NCI-H226 (cell line): ENCODE data around the gene GSE1.

Experiments used
- DNase-seq: peaks from one replicate; pipeline ENCODE4 v3.0.0-alpha.2; 2015

GSE1 gene

DNA sequence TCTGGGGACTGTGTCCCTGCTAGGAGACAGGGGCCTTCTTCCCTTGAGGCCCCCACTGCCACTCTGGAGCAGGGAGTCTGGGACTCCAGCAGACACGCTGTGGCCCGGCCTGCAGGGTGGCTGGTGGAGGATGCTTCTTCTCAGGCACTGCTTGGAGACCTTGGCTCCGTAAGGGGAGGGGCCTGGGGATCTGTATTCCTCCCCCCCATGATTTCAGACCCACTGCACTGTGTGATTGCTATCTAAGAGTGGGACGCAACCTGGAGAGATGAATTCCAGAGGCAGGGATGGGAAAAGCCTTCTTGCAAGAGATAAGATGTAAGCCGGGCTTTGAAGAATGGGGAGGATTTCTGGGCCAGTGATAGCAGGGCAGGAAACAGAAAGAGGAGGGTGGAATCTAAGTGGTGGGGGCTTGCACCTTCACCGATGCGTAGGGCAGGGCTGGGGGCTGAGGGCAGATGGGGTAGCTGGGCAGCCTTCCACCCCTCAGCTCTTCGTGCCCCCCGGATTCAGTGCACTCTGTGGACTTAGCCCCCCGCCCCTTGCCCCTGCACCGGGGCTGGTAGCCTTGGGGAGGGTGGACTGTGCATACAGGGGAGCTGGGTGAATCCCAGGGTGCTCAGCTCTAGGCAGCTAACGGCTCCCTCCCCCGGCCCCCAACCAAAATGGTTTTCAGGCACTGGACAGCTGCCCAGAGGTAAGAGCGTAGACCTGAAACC is 5.2 kb upstream of the GSE1 start:
- peak; percentile 25 for DNase-seq

DNA sequence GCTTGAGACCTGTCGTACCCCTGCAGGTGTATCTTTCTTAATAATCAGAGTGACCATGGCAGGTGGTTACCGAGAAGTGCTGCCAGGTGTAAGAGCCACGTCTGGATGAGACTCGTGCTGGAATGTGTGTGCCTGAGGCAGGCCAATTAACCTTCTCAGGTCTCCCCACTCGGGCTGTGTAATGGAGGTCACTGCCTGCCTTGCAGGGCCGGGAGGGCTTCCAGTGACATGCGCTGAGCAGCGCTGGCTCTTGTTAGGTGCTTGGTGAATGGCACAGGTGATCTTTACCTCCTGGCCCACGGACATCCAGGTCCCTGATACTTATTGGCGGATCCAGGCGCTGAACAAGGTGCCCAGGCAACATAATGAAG is 4.6 kb upstream of the GSE1 start:
- DNase-seq, result no peak

DNA sequence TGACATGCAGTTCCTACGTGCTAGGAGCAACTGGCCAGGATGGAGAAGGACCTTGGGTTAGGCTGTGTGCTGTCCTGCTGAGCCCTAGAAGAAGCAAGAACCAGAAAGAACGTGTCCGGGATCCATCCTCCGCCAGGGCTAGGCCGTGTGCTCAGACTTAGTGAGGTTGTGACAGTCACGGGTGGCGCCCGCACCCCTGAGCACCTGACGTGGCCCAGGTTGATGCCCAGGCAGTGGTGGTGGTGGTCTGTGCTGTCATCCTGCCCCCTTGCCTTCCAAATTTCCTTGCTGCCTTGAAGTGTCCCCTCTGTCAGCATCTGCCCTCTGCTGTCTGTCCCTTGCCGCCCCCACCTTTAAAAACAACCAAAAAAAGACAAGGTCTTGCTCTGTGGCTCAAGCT is 4.2 kb upstream of the GSE1 start:
- DNase-seq, result no peak

DNA sequence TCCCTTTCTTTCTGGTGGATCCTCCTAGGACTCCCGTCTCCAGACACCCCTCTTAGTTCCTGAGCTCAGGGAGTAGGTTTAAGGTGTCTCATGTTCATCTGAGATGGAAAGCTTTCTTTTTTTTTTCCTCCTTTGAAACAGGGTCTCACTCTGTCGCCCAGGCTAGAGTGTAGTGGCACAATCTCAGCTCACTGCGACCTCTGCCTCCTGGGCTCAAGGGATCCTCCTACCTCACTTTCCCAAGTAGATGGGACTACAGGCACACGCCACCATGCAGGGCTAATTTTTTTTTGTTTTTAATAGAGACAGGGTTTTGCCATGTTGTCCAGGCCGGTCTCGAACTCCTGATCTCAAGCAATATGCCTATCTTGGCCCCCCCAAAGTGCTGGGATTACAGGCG is 3.6 kb upstream of the GSE1 start:
- DNase-seq, result no peak

DNA sequence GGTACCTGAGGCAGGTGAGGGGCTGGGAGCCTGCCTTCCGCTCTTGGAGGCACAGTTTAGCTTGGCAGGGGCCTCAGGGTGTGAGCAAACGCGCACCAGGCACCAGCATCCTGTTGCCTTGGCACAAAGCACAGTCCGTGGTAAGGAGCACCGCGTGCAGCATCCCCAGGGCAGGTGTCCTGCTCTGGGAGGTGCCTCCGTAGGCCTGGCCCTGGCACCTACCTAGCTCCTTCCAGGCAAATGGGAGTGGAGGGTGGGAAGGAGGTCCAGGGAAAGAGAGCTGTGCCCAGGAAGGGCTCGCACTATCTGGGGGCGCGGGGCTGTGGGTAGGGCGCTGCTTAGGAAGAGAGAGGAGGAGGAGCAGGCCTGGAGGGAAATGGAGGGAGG is 3.1 kb upstream of the GSE1 start:
- no peak for DNase-seq

DNA sequence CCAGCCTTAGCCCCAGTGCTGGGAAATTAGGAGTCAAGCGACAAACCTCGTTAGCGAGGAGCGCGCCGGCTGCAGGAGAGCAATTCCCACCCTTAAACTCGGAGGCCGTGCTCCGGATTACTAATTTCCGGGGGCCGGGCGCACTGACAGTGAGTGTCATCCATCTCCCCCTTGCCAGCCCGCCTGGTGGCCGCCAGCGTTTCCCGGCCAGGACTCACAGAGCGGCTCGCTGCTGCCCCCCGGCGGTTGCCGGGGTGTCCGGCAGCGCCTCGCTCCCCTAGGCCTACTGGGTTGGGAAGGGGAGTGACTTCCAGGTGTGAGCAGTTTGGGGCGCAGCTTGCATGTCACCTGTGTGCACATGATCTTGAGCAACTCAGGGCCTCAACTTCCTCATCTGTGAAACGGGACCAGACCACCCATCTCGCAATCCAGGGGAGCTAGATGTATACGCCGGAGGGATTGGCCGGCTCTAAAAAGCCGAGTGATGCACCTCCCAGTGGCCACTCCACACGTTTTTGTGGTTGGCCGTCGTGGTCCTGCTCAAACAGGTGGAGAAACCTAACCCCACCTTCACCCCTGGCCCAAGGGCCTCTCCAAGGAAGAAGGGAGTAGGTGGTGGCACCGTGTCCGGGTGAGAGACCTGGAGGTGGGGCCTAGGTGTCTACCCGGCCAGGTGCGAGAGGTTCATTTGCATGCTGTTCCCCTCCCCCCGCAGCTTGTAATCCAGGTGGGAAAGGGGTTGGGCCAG is 2.5 kb upstream of the GSE1 start:
- DNase-seq, result peak; percentile 81

DNA sequence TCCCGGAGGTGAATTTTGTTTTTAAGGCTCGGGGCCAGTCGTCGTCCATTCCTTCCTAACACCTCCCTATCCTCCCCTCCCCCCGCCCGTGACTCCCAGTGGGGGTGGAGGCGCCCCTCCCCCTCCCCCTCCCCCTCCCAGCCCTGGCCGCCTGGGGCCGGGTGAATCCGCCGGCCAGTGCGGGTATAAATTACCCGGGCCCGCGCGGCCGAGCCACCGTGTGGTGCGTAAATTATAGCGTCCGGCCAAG is 2.0 kb upstream of the GSE1 start:
- DNase-seq, result no peak

DNA sequence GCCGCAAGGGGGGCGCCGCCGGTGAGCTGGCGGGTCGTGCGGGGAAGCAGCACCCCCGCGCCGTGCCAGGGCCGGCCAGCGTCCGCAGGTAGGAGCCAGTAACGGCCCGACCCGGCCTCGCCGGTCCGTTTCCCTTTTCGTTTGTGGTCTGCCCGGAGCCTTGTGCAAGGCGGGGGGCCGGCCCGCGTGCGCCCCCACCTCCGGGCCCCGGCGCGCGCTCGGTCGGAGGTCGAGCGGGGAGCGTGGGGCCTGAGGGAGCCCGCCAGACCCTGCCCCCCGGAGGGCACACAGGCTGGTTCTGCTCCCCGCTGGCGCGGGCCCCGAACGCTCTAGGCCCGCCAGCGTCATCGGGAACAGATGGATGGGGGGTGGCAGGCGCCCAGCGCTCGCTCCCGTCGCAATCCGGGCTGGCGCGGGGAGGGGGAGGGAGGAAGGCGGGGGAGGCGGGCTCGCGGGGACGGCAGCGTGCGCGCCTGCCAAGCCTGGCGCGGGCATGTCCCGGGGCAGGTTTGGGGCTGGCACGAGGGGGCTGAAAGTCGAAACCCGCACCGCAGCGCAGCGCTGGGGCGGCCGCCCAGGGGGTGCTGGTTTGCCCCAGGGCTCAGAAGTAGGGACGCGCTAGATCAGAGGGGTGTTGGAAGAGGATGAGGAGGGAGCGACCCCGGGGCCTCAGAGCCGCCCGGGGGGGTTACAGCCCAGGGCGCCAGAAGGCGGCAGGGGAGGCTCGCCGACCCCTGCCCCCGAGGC is 1.5 kb upstream of the GSE1 start:
- DNase-seq, result peak; percentile 84

DNA sequence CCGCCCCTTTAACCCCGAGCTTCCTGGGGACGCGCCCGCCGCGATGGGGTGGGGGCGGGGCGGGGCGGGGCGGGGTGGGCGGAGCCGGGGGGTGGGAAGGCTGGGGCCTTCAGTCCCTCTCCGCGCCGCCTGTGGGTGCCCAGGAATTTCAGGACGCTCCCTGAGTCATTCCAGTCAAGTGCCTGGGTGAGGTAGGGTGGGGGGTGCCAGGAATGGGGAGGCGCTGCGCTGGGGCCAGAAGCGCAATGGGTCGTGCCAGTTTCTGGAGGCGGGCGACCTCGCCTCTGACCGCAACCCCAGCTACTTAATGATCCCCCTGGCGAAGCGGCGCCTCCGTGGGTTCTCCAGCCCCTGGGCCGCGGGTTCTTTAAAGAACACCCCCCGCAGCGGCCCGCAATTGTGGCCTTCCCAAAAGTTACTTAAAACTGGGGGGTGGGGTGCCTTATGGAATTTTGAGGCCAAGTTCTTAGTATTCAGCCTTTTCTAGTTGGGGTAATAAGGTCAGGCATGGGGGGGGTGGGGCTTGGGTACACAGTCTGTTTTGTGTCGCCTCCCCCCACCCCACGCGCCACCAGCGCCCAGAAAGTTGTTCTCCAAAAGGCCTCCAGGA is 826 bp upstream of the GSE1 start:
- DNase-seq, result peak; percentile 96

DNA sequence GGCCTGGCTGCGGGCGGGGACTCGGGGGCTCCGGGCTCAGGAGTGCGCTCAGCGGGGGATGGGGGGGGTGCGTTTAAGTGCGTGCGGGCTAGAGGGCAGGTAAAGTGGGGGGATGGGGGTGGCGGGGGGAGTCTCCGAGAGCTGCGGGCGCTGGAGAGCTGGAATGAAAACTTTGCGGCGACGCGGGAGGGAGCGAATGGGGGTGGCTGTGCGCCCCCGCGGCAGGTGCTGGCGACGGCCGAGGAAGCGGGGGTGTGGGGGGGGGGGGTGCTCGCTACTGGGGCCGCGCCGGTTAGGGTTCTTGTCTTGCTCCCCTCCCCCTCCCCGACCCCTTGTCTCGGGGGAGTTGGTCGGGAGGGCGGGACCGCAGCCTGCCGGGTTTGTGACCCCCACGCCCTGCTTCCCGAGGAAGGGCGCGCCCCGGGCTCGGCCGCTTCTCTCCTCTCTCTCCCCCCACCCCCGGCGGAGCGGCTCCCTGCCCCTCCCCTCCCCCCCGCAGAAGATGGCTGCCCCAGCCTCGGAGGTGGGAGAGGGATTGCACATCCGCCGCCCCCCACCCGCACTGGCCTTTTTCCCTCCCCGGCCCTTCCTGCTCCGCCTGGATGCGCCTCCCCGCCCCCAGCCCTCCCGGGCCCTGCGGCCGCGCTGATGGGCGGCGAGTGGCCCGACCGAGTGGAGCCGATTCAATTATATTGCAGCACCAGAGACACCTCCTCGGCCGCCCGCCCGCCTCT is 649 bp downstream of the GSE1 start:
- peak; percentile 55 for DNase-seq

DNA sequence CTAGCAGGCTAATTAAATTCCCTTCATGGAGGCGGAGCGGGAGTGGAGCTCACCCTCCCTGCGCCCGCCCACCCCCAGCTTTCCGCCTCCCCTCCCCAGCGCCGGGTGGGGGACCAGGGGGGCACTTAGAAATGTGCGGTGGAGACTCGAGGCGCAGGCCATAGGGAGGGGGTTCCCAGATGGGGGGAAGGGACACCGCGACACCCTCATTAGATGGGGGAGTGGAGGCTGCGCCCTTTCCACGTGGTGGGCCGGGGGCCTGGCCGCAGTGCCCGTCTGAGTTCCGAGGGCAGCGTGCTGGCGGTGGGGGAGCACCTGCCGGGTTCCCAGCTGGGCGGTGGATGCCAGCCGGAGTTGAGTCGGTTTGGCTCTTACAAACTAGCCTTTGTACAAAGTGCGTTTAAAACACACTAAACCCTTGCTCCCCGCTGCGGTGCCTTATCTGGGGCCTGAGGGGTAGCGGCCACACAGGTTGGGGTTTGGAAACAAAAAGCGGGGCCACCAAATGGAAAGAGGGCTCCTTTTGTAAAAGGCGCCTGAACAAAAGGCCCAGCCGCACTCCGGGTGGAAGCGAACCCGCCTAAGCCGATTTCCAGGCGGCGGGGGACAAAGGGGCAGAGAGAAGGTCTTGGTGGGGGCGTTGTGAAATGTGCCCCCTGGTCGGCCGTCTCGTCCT is 1.4 kb downstream of the GSE1 start:
- no peak for DNase-seq

DNA sequence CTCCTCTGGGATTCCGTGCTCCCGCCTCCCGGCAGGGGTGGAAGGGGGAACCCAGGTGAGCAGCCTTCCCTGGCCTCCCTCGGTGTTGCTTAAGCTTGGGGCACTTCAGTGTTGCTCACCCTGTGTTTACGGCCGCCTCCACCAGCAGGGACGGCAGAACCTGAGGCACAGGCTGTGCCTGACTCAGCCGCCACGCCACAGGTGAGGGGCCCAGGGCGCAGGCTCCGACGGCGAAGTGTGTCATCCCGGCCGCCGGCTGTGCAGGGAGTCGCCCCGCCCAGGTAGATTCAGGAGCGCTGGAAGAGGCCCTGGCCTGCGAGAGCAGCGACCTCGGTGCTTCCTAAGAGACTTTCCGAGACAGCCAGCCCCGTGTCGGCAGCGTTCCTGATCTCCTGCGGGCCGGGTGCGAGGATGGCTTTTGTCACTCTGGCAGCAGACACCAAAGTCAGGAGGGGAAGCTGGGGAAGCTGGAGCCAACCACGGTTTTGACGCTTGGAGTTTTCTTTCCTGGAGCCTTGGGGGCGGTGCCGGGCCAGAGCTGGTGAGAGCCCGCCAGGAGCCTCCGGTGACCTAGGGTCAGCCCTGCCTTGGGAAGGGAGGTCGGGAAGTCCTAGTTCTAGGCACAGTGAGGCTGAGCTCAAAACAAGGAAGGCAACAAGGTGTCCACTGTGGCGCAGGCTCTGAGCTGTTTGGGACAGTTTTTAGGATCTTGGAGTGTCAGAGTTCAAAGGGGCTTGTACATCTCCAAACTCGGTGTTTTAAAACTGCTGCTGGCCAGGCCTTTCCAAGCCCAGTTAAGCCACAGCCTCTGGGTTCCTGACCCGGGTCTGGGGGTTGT is 2.1 kb downstream of the GSE1 start:
- DNase-seq, result peak; percentile 28

DNA sequence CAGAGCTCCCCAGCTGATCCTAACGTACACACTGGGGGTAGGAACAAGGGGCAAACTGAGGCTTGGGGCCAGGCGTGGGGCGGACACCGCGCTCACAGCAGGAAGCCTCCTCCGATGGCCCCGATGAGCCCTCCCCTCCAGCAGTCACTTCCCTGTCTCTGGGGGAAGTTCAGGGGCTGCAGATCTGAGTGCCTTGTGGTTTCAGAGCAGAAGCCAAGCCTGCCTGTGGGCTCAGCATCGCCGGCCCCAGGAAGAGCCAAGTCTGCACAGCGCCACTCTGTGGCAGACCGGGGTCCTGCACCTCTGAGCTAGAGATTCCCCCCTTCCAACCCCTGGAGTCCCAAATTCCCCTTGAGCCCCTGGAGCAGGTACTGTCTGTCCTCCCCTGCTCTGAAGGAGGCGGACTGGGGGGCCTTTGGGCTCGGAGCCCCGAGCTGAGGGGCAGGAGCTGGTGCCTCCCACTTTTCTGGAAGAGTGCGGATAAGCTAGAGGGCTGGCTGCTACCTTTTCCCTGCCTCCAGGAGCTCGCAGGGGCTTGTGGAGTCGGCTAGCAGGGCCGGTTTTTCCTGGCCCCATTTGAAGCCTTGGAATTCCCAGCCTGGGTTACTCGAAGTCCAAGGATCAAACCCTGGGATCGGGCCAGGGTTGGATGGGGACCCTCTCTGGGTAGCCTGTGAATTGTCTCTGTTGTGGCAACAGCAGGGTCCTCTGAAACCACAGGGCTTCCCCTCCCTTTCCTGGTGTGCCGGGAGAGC is 2.9 kb downstream of the GSE1 start:
- DNase-seq, result peak; percentile 61

DNA sequence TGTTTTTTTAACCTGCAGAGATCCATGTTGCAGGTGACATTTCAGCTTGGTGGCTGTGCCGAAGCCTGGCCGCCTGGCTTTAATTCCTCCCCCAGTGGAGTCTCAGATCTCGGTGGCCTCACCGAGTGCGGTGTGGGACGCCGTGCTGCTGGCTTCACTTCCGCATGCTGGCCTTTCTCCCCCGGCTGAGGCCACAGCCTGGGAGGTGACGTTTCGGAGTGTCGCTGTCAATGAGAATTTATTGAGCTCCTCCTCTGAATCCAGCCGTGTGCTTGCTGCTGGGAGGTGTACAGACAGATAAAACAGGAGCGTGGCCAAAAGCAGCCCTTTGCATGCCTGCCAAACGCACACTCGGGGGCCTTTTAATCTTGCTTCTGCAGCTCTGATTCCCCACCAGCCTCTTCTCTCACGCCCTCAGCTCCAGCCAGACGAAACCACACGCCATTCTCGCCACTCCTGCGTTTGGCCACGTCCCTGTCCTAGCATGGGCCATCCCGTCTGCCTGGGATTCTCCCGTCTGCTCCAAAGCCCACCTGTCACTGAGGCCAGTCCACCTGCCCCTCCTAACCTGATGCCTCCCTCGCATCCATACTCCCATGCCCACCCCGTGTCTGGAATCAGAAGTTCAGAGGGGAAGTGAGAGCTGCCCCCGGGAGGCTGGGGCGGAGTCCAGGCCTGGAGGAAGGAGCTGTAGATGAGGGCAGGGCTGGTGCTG is 3.6 kb downstream of the GSE1 start:
- no peak for DNase-seq

DNA sequence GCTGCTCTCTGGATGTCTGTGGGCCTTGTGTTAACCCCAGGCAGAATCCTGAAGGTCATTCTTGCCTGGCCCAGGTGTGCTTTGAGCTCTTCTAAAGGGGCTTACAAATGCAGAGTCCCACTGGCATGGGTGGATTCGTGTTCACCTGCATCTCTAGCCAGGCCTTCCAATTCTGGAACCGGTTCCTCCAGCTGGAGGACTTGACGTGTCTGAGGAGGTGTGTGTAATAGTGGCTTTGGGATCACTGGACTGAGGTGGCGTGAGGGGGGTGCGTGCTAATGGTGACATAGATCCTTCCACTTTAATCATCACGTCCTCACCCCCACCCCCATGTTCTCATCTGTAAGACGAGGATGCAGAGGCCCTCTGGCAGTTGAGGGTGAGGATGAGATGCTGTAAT is 4.8 kb downstream of the GSE1 start:
- DNase-seq, result no peak

DNA sequence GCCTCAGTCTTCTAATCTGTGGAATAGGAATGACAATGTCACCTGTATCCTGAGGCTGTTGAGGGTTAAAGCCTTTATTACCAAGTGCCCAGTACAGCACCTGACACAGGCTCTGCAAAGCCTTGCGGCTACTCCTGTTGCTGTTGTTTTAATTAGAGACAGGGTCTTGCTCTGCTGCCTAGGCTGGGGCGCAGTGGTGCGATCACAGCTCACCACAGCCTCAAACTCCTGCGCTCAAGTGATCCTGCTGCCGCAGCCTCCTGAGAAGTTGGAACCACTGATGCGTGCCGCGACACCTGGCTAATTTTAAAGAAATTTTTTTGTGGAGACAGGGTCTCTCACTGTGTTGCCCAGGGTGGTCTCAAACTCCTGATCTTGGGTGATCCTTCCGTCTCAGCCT is 5.4 kb downstream of the GSE1 start:
- no peak for DNase-seq

DNA sequence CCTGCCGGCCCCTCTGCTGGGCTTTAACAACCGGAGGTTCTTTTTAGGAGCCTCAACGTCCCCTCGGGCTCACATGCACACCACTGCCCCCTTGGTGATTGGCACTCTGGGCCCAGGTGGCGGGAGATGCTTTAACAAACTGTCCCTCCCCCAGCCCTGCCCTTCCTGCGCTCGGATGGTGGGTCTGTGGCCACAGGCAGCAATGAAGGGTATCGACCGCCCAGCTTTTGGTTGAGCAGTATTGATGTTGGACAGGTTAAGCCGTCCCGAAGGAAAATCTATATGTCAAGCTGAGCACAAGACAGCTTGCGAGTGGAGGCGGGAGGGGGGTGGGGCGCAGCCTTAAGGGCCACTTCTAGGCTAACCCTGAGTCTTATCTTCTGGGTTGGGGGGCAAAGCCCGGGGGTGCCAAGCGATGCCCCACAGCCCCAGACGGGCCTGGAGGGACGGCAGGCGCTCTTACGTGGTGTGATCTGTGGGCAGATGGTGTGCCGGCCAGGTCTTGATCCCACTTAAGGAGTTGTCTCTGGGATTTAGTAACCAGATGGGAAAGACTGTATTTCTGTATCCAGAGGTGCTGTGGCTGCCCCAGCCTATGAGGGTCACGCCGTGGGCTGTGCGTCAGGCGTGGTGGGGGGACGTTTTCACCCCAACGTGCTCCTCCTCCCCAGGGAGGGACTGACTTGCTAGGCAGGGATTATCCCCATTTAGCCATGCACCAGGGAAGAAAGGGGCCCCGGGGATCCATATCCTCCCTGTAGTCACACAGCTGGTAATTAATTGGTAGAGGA is 6.2 kb downstream of the GSE1 start:
- DNase-seq, result no peak

DNA sequence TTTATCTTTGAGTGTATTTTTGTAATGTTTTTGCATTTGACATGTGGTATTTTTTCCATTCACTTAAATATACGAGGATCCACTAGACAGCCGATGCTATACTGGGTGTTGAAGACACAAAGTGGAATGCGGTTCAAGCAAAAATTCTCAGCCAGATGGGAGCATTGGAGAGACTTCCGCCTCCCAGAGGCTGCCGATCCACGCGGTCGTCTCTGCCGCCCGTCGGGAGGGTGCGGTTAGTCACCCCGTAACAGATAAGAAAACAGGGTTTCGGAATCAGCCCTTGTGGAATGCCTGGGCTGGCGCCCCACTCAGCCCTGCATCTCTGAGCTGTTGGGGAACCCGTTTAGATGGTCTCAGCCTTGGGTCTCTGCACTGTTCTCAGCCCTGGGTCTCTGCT is 7.3 kb downstream of the GSE1 start:
- DNase-seq, result no peak

DNA sequence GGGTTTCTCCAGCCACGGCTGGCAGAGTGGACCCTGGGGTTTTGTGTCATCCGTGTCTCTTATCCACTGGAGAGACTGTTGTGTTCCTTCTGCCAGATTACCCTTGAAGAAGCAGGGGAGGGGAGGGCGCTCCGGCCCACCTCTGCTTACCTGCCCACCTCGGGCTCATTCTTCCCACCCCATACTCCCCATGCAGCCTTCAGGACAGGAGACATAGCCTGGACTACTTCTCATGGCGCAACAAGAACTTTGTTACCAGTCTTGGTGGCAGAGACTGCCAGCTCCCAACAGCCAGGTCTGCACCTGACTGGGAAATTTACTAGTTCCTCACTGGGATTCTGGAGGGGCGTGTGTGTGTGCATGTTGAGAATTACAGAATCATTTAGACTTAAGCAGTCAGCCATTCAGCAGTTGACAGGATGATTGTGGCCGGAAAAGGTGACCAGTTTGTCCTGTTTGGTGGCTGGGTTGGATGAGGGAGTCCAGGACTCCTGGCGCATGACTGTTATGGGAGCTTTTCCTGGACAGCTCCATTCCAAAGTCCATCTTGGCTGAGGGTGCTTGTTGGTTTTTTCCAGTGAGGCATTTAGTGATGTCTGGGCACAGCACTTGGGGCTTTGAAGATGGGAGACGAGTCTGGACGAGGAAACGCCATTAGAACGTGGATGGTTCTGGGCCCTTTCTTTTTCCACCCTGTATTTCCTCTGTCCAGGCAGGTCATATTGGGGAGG is 8.7 kb downstream of the GSE1 start:
- no peak for DNase-seq
